Dendritic cell treated with granulocyte-macrophage colony-stimulating factor and Interleukin-4, amounts not matched to agents 40 ng/mL and 50 ng/mL, for 4 days (primary cell): ENCODE results near the gene CD99.
A peak's percentile ranks its signal among the peaks of the same experiment; 100 is the strongest.

Experiments used
- H3K27ac Mint-ChIP-seq: one replicate; pipeline ENCODE4 v1.8.0; 2022; ENCODE audit warnings: mild to moderate bottlenecking, mixed read lengths
- H3K27me3 Mint-ChIP-seq: one replicate; pipeline ENCODE4 v1.8.0; 2022; ENCODE audit warnings: mild to moderate bottlenecking, mixed read lengths
- H3K36me3 Mint-ChIP-seq: one replicate; pipeline ENCODE4 v1.8.0; 2022; ENCODE audit warnings: low read depth, mixed read lengths
- H3K4me1 Mint-ChIP-seq: one replicate; pipeline ENCODE4 v1.8.0; 2022; ENCODE audit warnings: low read depth, mixed read lengths
- H3K4me3 Mint-ChIP-seq: one replicate; pipeline ENCODE4 v1.8.0; 2022; ENCODE audit warnings: mild to moderate bottlenecking, moderate library complexity, mixed read lengths
- H3K9me3 Mint-ChIP-seq: one replicate; pipeline ENCODE4 v1.8.0; 2022; ENCODE audit warnings: mixed read lengths
- intact Hi-C: fragments of 100-400 bp; cut with micrococcal nuclease; formaldehyde crosslinking; loops from one replicate; pipeline ENCODE4 v1.15.0; 2022

The CD99 gene

DNA sequence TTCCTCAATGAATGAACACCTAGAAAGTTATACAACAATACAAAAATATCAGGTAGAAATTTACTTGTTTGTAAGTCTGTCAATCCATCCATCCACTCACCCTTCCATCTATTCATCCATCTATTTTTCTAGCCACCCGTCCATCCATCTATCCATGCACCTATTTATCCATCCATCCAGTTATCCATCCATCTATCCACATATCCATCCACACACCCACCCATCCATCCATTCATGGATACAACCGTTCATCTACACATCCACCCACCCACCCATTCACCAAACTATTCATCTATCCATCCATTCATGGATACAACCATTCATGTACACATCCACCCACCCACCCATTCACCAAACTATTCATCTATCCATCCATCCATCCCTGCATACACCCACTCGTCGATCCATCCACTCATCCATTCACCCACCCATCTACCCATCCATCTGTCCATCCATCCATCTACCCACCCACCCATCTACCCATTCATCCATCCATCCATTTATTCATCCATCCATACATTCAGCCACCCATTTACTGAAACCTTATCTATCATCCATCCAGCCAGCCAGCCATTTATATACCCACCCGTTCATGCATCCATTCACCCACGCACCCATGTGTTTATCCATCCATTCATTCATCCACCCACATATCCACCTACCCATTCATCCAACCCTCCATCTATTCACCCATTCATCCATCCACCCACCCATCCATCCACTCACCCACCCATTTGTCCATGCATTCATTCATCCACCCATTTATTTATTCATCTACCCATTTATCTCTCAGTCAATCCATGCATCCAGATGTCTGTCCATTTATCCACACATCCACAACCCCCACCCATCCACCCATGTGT lies 10.4 kb upstream of the CD99 start:
- H3K27ac Mint-ChIP-seq, result no peak overlapping the region

DNA sequence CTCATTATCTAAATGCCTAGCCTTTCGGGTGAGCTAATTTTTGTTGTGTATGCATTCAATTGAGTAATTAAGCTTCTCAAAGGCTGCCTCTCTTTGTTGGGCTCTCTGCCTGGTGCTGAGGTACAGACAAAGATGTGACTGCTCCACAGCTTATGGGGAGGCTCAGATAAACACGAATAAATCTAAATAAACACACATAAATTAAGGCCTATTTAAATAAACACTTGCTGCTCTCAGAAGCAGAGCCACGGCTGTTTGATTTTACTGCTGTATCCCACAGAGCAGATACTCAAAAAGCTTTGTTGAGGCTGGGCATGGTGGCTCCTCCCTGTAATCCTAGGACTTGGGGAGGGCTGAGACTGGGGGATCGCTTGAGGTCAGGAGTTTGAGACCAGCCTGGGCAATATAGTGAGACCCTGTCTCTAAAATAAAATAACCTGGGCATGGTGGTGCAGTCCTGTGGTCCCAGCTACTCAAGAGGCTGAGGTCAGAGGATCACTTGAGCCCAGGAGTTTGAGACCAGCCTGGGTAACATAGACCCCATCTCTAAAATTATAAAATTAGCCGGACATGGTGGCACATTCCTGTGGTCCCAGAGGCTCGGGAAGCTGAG lies 8.4 kb upstream of the CD99 start:
- H3K27ac Mint-ChIP-seq, result no peak overlapping the region
- no peaks in the 10 kb centered on the region for H3K9me3 Mint-ChIP-seq
- intact Hi-C loops, result no loop called here
- H3K36me3 Mint-ChIP-seq, result no peaks in the 10 kb centered on the region
- no peak overlapping the region for H3K4me3 Mint-ChIP-seq
- peaks cover 2% of the 10 kb centered on the region for H3K27me3 Mint-ChIP-seq
- no peaks in the 10 kb centered on the region for H3K4me1 Mint-ChIP-seq

More for the DNA sequence above, 10.4 kb upstream of the CD99 start:
- H3K27me3 Mint-ChIP-seq, result no peaks in the 10 kb centered on the region
- H3K36me3 Mint-ChIP-seq, result no peaks in the 10 kb centered on the region
- H3K4me1 Mint-ChIP-seq, result no peaks in the 10 kb centered on the region
- intact Hi-C loops, result no loop called here
- no peaks in the 10 kb centered on the region for H3K9me3 Mint-ChIP-seq
- H3K4me3 Mint-ChIP-seq, result no peak overlapping the region

DNA sequence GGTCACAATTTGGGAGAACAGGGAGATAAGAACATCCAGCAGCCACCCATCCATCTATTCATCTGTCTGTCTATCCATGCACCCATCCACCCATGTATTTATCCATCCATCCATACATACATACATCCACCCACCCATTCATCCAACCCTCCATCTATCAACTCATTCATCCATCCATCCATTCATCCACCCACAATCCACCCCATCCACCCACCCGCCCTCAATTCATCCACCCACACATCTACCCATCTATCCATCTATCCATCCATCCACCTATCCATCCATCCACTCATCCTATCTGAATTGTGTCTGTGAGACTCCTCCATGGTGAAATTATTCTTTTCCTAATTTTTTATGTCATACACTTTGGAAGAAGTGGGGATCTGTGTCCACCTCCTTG lies 6.8 kb upstream of the CD99 start:
- H3K36me3 Mint-ChIP-seq, result no peaks in the 10 kb centered on the region
- H3K27me3 Mint-ChIP-seq, result peaks cover 2% of the 10 kb centered on the region
- no peaks in the 10 kb centered on the region for H3K4me1 Mint-ChIP-seq
- H3K4me3 Mint-ChIP-seq, result no peak overlapping the region
- no peaks in the 10 kb centered on the region for H3K9me3 Mint-ChIP-seq
- intact Hi-C loops, result no loop called here
- H3K27ac Mint-ChIP-seq, result no peak overlapping the region

DNA sequence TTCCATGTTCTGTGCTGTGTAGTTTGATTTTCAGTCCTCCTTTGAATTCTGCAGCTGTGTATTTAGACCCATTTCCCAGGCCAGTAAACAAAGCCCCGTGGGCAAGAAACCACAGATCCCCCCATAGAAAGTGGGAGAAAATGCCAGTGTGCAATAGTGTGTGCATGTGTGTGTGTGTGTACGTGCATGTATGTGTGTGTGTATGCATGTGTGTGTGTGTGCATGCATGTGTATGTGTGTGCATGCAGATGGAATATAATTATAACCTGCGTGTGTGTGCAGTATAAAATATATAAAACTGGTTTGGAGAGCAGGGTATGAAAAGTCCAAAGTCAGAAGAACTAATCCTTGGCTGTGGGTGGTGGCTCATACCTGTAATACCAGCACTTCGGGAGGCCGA lies 5.2 kb upstream of the CD99 start:
- H3K9me3 Mint-ChIP-seq, result no peaks in the 10 kb centered on the region
- no peaks in the 10 kb centered on the region for H3K4me1 Mint-ChIP-seq
- H3K27me3 Mint-ChIP-seq, result peaks cover 2% of the 10 kb centered on the region
- intact Hi-C loops, result no loop called here
- no peaks in the 10 kb centered on the region for H3K36me3 Mint-ChIP-seq
- no peak overlapping the region for H3K4me3 Mint-ChIP-seq
- no peak overlapping the region for H3K27ac Mint-ChIP-seq

DNA sequence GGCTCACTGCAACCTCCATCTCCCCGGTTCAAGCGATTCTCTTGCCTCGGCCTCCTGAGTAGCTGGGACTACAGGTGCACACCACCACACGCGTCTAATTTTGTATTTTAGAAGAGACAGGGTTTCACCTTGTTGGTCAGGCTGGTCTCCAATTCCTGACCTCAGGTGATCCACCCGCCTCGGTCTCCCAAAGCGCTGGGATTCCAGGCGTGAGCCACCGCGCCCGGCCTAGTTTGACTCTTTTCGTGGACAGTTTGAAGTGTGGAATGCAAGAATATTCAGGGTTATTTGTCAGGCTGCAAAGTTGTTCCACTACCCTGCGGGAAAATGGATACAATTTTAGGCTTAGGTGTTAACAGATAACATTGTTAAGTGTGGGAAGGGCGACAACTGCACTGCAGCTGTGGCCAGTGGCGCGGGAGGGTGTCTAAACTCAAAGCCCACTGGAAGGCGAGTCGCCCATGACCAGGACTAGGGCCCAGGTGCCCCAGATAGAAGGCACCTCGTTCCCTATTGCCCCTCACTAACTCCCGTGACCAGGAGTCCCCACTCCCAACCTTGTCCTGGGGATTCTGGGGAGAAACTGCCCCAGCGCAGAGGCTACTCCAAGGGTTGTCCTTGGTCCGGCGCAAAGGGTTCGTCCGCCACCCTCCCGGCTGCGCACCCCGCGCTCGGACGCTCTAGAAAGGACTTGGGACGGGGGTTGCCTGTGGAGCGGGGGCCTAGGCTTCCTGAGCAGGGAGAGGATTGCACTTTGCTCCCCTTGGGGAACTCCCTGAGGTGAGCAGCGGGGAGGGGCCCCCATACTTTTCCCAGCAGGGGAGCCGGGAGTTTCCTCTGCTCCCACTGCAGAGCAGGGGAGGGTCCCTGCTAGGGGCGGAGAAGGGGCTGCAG lies 1.1 kb upstream of the CD99 start:
- peak overlapping the region; percentile 85 for H3K27ac Mint-ChIP-seq
- intact Hi-C loops, result loop anchor here (5.0 kb wide), 1 partner anchor 83 kb away; no protein-coding TSS in a partner anchor
- H3K27me3 Mint-ChIP-seq, result peaks cover 2% of the 10 kb centered on the region
- H3K9me3 Mint-ChIP-seq, result no peaks in the 10 kb centered on the region
- H3K36me3 Mint-ChIP-seq, result peaks cover 31% of the 10 kb centered on the region
- H3K4me1 Mint-ChIP-seq, result peaks cover 32% of the 10 kb centered on the region
- peak overlapping the region; percentile 88 for H3K4me3 Mint-ChIP-seq

DNA sequence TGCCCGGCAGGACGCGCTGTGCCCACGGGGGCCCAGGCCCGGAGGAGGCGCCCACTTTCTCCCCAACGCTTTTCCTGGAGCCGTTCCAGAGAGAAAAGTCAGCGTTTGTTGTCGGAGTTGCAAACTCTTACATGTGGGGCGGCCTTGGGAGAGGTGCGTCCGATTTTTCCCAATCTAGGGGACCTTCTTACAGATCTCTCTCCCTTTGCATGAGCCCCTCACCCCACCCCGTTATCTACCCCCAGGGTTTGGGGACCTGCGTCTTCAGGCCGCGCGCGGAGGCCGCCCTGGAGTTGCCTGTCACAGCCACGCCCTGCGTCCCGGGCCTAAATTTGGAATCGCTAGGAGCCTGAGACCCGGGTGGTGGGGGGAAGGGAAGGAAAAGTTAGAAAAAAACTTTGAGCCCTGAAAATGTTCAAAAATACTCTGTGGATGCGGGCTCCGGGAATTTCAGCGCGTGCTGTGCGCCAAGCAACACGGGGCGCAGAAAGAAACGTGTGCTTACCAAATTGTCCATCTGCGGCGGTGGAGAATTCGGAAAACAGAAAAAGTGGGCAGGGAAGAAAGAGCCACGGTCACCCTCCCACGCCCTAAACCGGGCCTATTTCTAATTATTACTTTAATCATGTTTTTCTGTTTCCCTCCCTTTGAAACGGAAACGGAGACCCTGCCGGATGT lies 587 bp downstream of the CD99 start:
- intact Hi-C loops, result loop anchor here (1.0 to 5.0 kb wide), 2 partner anchors 19 to 84 kb away; no protein-coding TSS in a partner anchor
- H3K4me3 Mint-ChIP-seq, result peak overlapping the region; percentile 88
- H3K4me1 Mint-ChIP-seq, result peaks cover 48% of the 10 kb centered on the region

DNA sequence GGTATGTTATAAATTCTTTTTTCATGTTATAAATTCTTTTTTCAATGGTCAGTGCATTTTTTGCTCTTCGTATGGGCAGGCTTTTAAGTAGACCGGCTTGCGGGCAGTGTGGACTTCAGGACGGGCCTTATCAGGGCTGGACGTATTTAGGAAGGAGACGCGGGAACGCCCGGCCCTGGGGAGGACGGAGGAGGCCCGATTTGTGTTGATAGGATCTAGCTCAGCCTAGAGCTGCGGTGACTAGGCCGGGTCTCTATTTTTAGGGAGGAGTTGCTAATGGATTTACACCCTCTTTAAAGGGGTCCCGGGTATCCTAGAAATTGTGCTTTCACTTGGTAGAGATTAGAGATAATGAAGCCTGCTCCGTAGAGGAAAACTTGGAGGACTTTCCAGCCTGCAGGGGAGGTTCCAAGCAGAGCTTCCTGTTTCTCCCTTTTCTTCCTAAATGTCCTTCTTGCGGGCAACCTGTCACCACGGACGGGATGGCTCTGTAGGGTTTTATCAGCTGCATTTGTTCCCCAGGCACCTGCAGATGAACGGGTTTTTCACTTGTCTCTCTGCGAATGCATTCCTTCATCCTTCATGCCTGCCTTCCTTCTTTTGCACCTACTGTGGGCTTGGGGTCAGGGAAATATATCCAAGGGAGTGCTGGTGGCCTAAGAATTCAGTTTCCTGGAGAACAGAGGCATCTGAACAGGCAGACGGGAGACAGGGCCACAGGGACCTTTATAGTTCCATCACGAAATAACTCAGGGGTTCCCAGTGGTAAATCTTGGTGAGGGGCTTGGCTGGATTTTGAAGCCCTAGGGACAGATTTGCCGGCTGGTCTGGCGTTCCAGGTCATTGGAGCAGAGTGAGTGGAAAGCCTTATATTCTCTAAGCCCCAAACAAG lies 1.4 kb downstream of the CD99 start:
- peak overlapping the region; percentile 85 for H3K27ac Mint-ChIP-seq
- intact Hi-C loops, result loop anchor here (1.0 to 5.0 kb wide), 2 partner anchors 18 to 85 kb away; no protein-coding TSS in a partner anchor
- H3K27me3 Mint-ChIP-seq, result no peaks in the 10 kb centered on the region
- peak overlapping the region; percentile 88 for H3K4me3 Mint-ChIP-seq
- peaks cover 56% of the 10 kb centered on the region for H3K4me1 Mint-ChIP-seq
- peaks cover 35% of the 10 kb centered on the region for H3K36me3 Mint-ChIP-seq
- H3K9me3 Mint-ChIP-seq, result no peaks in the 10 kb centered on the region

More for the DNA sequence above, 587 bp downstream of the CD99 start:
- Mint-ChIP-seq H3K9me3 (no peaks in the 10 kb centered on the region), H3K36me3 (peaks cover 34% of the 10 kb centered on the region), H3K27me3 (peaks cover 2% of the 10 kb centered on the region), H3K27ac (peak overlapping the region; percentile 85)

DNA sequence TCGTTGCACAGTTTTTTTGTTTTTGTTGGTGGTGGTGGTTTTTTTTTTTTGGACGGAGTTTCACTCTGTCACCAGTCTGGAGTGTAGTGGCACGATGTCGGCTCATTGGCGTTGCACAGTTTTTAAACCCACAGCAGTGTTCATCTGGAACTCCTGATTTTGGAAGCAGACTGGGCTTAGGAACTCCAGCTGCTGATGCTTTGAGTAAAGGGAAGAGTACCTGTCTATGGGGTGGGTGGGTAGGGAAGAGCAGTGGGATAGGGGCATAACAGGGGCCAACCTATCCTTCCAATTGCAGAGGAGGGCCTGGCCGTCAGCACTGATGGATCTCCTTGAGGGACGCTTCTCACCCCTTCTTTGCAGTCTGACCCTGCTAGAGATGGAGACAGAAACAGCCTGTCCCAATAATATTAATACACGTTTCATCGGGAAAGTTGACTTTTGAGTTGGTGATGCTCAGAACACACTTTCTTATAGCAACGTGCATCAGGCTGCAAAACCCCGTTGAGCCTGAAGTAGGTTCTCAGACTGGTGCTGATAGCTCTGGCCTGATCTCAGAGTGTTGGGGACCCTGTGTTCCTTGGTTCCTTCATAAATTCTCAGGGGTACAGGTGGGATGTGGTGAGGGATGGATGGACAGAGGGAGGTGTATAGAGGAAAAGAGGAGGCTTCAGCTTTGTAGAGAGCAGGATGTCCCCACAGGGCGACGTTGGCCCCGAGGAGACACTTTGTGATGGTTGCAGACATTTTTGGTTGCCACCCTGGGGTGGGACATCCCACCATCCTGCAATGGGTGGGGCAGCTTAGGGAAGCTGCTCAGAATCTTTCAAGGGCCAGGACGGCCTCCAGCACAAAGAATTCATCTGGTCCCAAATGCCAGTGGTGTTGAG lies 2.3 kb downstream of the CD99 start:
- peak overlapping the region; percentile 85 for H3K27ac Mint-ChIP-seq
- no peaks in the 10 kb centered on the region for H3K9me3 Mint-ChIP-seq
- intact Hi-C loops, result loop anchor here (5.0 kb wide), 1 partner anchor 86 kb away; no protein-coding TSS in a partner anchor
- peak overlapping the region; percentile 88 for H3K4me3 Mint-ChIP-seq
- H3K27me3 Mint-ChIP-seq, result no peaks in the 10 kb centered on the region
- peaks cover 44% of the 10 kb centered on the region for H3K36me3 Mint-ChIP-seq
- H3K4me1 Mint-ChIP-seq, result peaks cover 65% of the 10 kb centered on the region

DNA sequence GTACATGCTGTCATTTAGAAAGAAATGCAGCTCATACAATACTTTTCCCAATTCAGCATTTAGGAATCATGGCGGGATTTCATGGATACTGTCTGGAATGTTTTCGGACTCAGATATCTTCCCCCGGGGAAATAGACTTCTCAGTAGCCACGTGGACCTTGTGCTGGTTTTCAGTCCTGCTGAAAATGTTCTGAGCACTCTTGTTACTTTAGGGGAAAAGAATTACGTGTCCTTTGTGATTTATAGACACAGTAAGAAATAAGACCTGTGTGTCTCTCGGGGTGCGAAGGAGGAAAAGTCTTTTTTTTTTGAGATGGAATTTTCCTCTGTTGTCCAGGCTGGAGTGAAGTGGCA lies 3.8 kb downstream of the CD99 start:
- H3K9me3 Mint-ChIP-seq, result no peaks in the 10 kb centered on the region
- no peak overlapping the region for H3K4me3 Mint-ChIP-seq
- H3K27me3 Mint-ChIP-seq, result no peaks in the 10 kb centered on the region
- peaks cover 60% of the 10 kb centered on the region for H3K36me3 Mint-ChIP-seq
- peaks cover 78% of the 10 kb centered on the region for H3K4me1 Mint-ChIP-seq
- peak overlapping the region; percentile 85 for H3K27ac Mint-ChIP-seq
- intact Hi-C loops, result loop anchor here (5.0 kb wide), 1 partner anchor 88 kb away; no protein-coding TSS in a partner anchor

DNA sequence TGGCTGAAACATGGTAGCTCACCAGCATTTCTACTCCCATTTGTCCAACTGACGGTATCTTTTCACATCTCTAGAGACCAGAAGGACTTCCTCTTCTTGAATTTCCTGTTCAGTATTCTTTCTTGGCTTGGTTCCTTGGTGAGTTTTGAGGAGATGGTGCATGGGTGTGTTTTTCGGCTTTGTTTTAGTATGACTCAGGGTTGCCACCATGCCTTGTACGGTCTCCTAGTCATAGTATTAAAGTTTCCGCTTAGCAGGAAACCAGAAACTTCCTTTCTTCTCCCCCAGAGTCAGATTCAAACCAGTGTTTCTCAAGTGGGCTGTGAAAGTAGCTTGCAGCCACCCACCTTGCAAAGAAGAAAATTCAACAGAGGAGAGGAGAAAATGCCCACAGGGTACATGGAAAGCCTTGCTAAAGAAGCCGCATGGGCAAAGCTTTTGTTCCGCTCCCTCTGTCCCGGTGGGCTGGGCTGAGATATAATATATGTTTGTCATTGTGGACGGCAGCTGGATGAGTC lies 5.7 kb downstream of the CD99 start:
- Mint-ChIP-seq H3K36me3 (peaks cover 70% of the 10 kb centered on the region), H3K27ac (peak overlapping the region; percentile 83), H3K4me1 (peaks cover 96% of the 10 kb centered on the region), H3K9me3 (peaks cover 9% of the 10 kb centered on the region), H3K4me3 (peak overlapping the region; percentile 50), H3K27me3 (no peaks in the 10 kb centered on the region)
- intact Hi-C loops, result no loop called here

DNA sequence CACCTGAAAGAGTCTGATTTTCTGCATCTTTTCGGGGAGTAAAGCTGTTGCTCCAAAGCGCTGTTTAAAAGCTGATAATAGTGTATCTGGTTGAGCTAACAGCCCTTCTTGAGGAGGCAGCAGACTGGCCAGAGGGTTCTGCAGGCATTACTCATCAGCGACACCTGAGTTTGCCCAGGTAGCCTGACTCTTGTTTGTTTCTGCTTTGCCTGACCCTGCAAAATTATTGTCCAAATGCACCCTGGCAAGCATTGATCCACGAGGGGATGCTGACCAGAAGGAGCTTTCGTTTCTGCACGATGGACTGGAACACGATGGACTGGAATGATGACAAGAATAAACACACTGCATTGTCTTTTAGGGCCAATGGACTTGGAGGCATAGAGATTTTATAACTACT lies 6.2 kb downstream of the CD99 start:
- Mint-ChIP-seq H3K4me3 (no peak overlapping the region), H3K4me1 (peaks cover 96% of the 10 kb centered on the region), H3K27me3 (no peaks in the 10 kb centered on the region), H3K36me3 (peaks cover 65% of the 10 kb centered on the region), H3K9me3 (peaks cover 9% of the 10 kb centered on the region), H3K27ac (peak overlapping the region; percentile 83)
- intact Hi-C loops, result no loop called here
